ENCODE measurements around the gene HIF3A. TPM values are rescaled to one million over a fixed set of nuclear protein-coding genes. Genes with fewer than 3 reads are reported as not detected.
"Not testable (repeated sequence)": the region's sequence is repeated elsewhere in the genome, so short reads cannot be mapped to it uniquely, and the experiment has no call there.

The HIF3A gene
- total RNA-seq, 1 experiment from 2014 or later = 5.2 TPM

DNA sequence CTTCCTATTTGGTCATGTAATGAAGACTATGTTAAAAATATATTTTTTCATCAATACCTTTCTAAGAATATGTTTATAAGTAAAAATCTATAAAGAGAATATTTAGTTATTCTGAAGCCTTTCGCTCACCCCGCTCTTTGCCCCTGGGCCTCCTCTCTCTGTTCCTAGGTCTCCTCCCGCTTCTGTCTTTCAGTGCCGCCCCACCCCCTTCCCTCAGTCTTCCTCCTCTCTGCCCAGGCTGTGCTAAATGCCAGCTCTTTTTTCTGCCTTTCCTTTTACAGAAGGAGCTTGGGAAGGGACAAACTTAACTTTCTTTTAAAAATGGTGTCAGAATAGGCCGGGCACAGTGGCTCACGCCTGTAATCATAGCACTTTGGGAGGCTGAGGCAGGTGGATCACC, 22.8 kb downstream of the HIF3A start:
- H3K4me3 ChIP-seq (ENCODE audit: low read depth, low read length) = no peak overlapping the region
- H3K36me3 Mint-ChIP-seq (ENCODE audit: insufficient read depth, unreplicated experiment) = no peaks in the 10 kb centered on the region
- H3K27me3 ChIP-seq (replicated peaks; ENCODE audit: control insufficient read depth, insufficient read depth, low read length) = no peaks in the 10 kb centered on the region
- ChIA-PET CTCF (no interaction called here), POLR2A (interaction anchor here (0.6 kb wide), 1 partner anchor 33 kb away, joined by 3 read pairs; no protein-coding TSS in a partner anchor)
- no TSS peak for BruUV-seq (replicated peaks)
- no peak overlapping the region for H3K27ac Mint-ChIP-seq (ENCODE audit: unreplicated experiment)
- no peak for TF ChIP-seq CTCF (IDR thresholded peaks at IDR 0.05; ENCODE audit: insufficient read depth in 1 of 2, low read depth in 1 of 2, low read length in 1 of 2, severe bottlenecking in 1 of 2, unreplicated experiment in 1 of 2)
- no peak for DNase-seq
- no peaks in the 10 kb centered on the region for H3K9me3 Mint-ChIP-seq (ENCODE audit: unreplicated experiment)
- H3K4me3 Mint-ChIP-seq (ENCODE audit: unreplicated experiment) = no peak overlapping the region
- no peaks in the 10 kb centered on the region; the same call in 1 of the 2 replicates for H3K4me1 ChIP-seq
- peaks cover 6% of the 10 kb centered on the region for H3K4me1 Mint-ChIP-seq (ENCODE audit: low read depth, unreplicated experiment)
- H3K36me3 ChIP-seq (ENCODE audit: control insufficient read depth, insufficient read depth, low read length) = no peaks in the 10 kb centered on the region; the same call in 1 of the 2 replicates
- intact Hi-C loops (cut with micrococcal nuclease; ENCODE audit: unreplicated experiment) = no loop called here
- no peaks in the 10 kb centered on the region for H3K27me3 Mint-ChIP-seq (ENCODE audit: insufficient read depth, unreplicated experiment)
- no peaks in the 10 kb centered on the region for H3K9me3 ChIP-seq

DNA sequence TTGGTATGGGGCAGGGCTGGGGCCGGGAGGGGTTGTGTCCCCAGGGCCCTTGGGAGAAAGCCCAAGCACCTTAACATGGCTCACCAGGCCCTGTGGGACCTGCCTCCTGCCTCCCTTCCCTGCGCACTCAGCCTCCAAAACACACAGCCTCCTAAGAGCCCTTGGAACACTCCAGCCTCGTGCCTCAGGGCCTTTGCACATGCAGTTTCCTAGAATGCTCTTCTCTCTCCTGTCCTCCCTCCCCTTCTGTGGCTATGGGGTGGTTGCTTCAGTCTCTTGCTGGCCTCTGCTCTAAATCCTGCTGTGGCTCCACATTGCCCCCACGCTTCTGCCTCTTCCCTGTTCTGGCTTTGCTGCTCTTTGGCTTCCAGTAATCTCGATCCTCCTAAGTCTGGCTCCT, 23.7 kb downstream of the HIF3A start:
- Histone ChIP-seq H3K4me1 (no peaks in the 10 kb centered on the region; the same call in 1 of the 2 replicates), H3K36me3 (ENCODE audit: control insufficient read depth, insufficient read depth, low read length) (no peaks in the 10 kb centered on the region; the same call in 1 of the 2 replicates), H3K9me3 (no peaks in the 10 kb centered on the region), H3K4me3 (ENCODE audit: low read depth, low read length) (no peak overlapping the region), H3K27me3 (replicated peaks; ENCODE audit: control insufficient read depth, insufficient read depth, low read length) (no peaks in the 10 kb centered on the region)
- Mint-ChIP-seq H3K27me3 (ENCODE audit: insufficient read depth, unreplicated experiment) (no peaks in the 10 kb centered on the region), H3K4me3 (ENCODE audit: unreplicated experiment) (no peak overlapping the region), H3K4me1 (ENCODE audit: low read depth, unreplicated experiment) (peaks cover 6% of the 10 kb centered on the region), H3K36me3 (ENCODE audit: insufficient read depth, unreplicated experiment) (no peaks in the 10 kb centered on the region), H3K27ac (ENCODE audit: unreplicated experiment) (no peak overlapping the region), H3K9me3 (ENCODE audit: unreplicated experiment) (peaks cover 6% of the 10 kb centered on the region)
- DNase-seq = no peak
- no TSS peak for BruUV-seq (replicated peaks)
- ChIA-PET CTCF (no interaction called here), POLR2A (no interaction called here)
- intact Hi-C loops (cut with micrococcal nuclease; ENCODE audit: unreplicated experiment) = no loop called here
- TF ChIP-seq CTCF (IDR thresholded peaks at IDR 0.05; ENCODE audit: insufficient read depth in 1 of 2, low read depth in 1 of 2, low read length in 1 of 2, severe bottlenecking in 1 of 2, unreplicated experiment in 1 of 2) = no peak

- no TSS peak for BruUV-seq (replicated peaks)
These were observed 24.8 kb downstream of the HIF3A start for GRCh38 chr19:46321653-46322052.

DNA sequence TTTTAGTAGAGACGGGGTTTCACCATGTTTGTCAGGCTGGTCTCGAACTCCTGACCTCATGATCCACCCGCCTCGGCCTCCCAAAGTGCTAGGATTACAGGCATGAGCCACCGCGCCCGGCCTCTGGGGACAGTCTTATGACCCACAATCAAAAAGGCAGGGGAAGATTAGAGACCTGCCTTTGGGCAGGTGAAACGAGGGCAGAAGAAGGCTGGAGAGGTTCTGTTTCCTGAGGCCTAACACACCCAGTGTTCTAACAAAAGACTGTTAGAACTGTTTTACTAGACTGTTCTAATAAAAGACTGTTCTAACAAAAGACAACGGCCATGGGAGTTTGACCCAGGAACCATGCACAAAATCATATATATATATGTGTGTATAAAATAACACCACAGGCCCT, 26.4 kb downstream of the HIF3A start:
- H3K27me3 ChIP-seq (replicated peaks; ENCODE audit: control insufficient read depth, insufficient read depth, low read length); CTCF ChIA-PET; H3K27me3 Mint-ChIP-seq (ENCODE audit: insufficient read depth, unreplicated experiment); intact Hi-C loops (cut with micrococcal nuclease; ENCODE audit: unreplicated experiment); H3K4me3 ChIP-seq (ENCODE audit: low read depth, low read length); POLR2A ChIA-PET; H3K4me1 Mint-ChIP-seq (ENCODE audit: low read depth, unreplicated experiment); H3K4me1 ChIP-seq; H3K27ac Mint-ChIP-seq (ENCODE audit: unreplicated experiment); H3K36me3 ChIP-seq (ENCODE audit: control insufficient read depth, insufficient read depth, low read length); BruUV-seq (replicated peaks); H3K4me3 Mint-ChIP-seq (ENCODE audit: unreplicated experiment); DNase-seq; H3K36me3 Mint-ChIP-seq (ENCODE audit: insufficient read depth, unreplicated experiment): not testable (repeated sequence)
- H3K9me3 Mint-ChIP-seq (ENCODE audit: unreplicated experiment) = peaks cover 21% of the 10 kb centered on the region
- H3K9me3 ChIP-seq = peaks cover 19% of the 10 kb centered on the region

More at GRCh38 chr19:46321653-46322052, 24.8 kb downstream of the HIF3A start:
- H3K27me3 ChIP-seq (replicated peaks; ENCODE audit: control insufficient read depth, insufficient read depth, low read length) = no peaks in the 10 kb centered on the region
- H3K36me3 Mint-ChIP-seq (ENCODE audit: insufficient read depth, unreplicated experiment) = no peaks in the 10 kb centered on the region
- H3K4me1 Mint-ChIP-seq (ENCODE audit: low read depth, unreplicated experiment) = peaks cover 6% of the 10 kb centered on the region
- no peak overlapping the region for H3K27ac Mint-ChIP-seq (ENCODE audit: unreplicated experiment)
- peaks cover 17% of the 10 kb centered on the region for H3K9me3 Mint-ChIP-seq (ENCODE audit: unreplicated experiment)
- intact Hi-C loops (cut with micrococcal nuclease; ENCODE audit: unreplicated experiment) = no loop called here
- no peak for DNase-seq
- TF ChIP-seq CTCF (IDR thresholded peaks at IDR 0.05; ENCODE audit: insufficient read depth in 1 of 2, low read depth in 1 of 2, low read length in 1 of 2, severe bottlenecking in 1 of 2, unreplicated experiment in 1 of 2) = no peak
- no peak overlapping the region for H3K4me3 ChIP-seq (ENCODE audit: low read depth, low read length)
- no peak overlapping the region for H3K4me3 Mint-ChIP-seq (ENCODE audit: unreplicated experiment)
- POLR2A ChIA-PET = no interaction called here
- peaks cover 1% of the 10 kb centered on the region; the same call in 1 of the 2 replicates for H3K36me3 ChIP-seq (ENCODE audit: control insufficient read depth, insufficient read depth, low read length)
- no peaks in the 10 kb centered on the region for H3K27me3 Mint-ChIP-seq (ENCODE audit: insufficient read depth, unreplicated experiment)
- H3K4me1 ChIP-seq = no peaks in the 10 kb centered on the region; the same call in 1 of the 2 replicates
- H3K9me3 ChIP-seq = peaks cover 4% of the 10 kb centered on the region
- CTCF ChIA-PET = no interaction called here
